Parathyroid adenoma (tissue), 2 donors: ENCODE results near the gene MYO16.

Source experiments
- H2AFZ ChIP-seq: fragments of 300-600 bp; sonication (generic); one replicate; pipeline ENCODE4 v1.7.0; 2017; ENCODE audit warnings: antibody characterized with exemption, mild to moderate bottlenecking
- H3K27ac ChIP-seq: fragments of 300-600 bp; sonication (generic); one replicate; pipeline ENCODE4 v1.7.0; 2017
- H3K27me3 ChIP-seq: fragments of 300-600 bp; sonication (generic); one replicate; pipeline ENCODE4 v1.7.0; 2017; ENCODE audit warnings: low read length; ENCODE audit not compliant: control insufficient read depth, insufficient read depth
- H3K36me3 ChIP-seq: fragments of 300-600 bp; sonication (generic); one replicate; pipeline ENCODE4 v1.7.0; 2017; ENCODE audit warnings: low read length; ENCODE audit not compliant: control insufficient read depth, insufficient read depth
- H3K4me1 ChIP-seq: fragments of 300-600 bp; sonication (generic); one replicate; pipeline ENCODE4 v1.7.0; 2017; ENCODE audit warnings: control low read depth
- H3K4me2 ChIP-seq: fragments of 300-600 bp; sonication (generic); one replicate; pipeline ENCODE4 v1.7.0; 2017; ENCODE audit warnings: low read length
- H3K4me3 ChIP-seq: fragments of 300-600 bp; sonication (generic); one replicate; pipeline ENCODE4 v1.7.0; 2017; ENCODE audit warnings: low read depth, low read length
- H3K79me2 ChIP-seq: fragments of 300-600 bp; sonication (generic); one replicate; pipeline ENCODE4 v1.7.0; 2017; ENCODE audit warnings: control low read depth
- H3K9ac ChIP-seq: fragments of 300-600 bp; sonication (generic); one replicate; pipeline ENCODE4 v1.7.0; 2017; ENCODE audit warnings: mild to moderate bottlenecking
- H3K9me3 ChIP-seq: fragments of 300-600 bp; sonication (generic); one replicate; pipeline ENCODE4 v1.7.0; 2017; ENCODE audit warnings: low read length; ENCODE audit not compliant: control insufficient read depth
- CTCF ChIP-seq: fragments of 300-600 bp; sonication (generic); IDR thresholded peaks from one replicate; pipeline ENCODE4 v1.7.0; 2017; ENCODE audit warnings: antibody characterized with exemption, mild to moderate bottlenecking
- donor health status: primary hyperparathyroidism.

MYO16 gene

DNA sequence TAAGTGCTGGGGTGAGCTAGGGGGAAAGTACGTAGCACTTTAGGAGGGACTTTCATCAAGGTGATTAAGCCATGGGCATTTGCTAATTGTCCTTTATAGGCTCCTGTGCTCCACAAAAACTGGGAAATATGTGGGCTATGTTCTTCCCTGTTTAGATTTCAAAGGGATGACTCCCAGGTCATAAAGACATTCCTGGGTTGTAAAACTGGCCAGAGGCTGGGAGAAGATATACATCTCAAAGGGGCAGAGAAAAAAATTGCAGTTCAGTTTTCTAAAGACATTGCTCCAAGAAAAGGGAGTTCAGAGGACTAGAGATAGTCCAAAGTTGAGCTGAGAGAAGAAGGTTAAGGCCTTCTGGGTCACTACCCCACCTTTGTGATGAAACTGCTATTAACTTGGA lies 204.8 kb downstream of the MYO16 start:
- H3K4me3 ChIP-seq = no peak overlapping the region
- H3K79me2 ChIP-seq = no peaks in the 10 kb centered on the region
- no peaks in the 10 kb centered on the region for H3K9me3 ChIP-seq
- no peak overlapping the region for H3K27ac ChIP-seq
- no peaks in the 10 kb centered on the region for H3K27me3 ChIP-seq
- no peak for TF ChIP-seq CTCF
- H3K36me3 ChIP-seq = no peaks in the 10 kb centered on the region
- no peak overlapping the region for H3K9ac ChIP-seq
- H2AFZ ChIP-seq = no peak overlapping the region
- H3K4me1 ChIP-seq = no peaks in the 10 kb centered on the region
- H3K4me2 ChIP-seq = no peak overlapping the region

DNA sequence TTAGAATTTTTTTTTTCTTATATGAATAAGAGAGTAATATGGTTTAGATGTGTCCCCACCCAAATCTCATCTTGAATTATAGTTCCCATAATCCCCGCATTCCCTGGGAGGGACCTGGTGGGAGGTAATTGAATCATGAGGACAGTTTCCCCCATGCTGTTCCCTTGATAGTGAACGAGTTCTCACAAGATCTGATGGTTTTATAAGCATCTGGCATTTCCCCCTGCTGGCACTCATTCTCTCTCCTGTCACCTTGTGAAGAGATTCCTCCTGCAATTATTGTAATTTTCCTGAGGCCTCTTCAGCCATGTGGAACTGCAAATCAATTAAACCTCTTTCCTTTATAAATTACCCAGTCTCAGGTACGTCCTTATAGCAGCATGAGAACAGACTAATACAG lies 205.7 kb downstream of the MYO16 start:
- no peaks in the 10 kb centered on the region for H3K4me1 ChIP-seq
- no peak overlapping the region for H3K27ac ChIP-seq
- TF ChIP-seq CTCF = no peak
- no peaks in the 10 kb centered on the region for H3K9me3 ChIP-seq
- H2AFZ ChIP-seq = no peak overlapping the region
- H3K36me3 ChIP-seq = no peaks in the 10 kb centered on the region
- no peak overlapping the region for H3K4me2 ChIP-seq
- no peak overlapping the region for H3K9ac ChIP-seq
- H3K4me3 ChIP-seq = no peak overlapping the region
- no peaks in the 10 kb centered on the region for H3K27me3 ChIP-seq
- no peaks in the 10 kb centered on the region for H3K79me2 ChIP-seq

GRCh38 chr13:108850691-108851090 lies 221.3 kb downstream of the MYO16 start:
- no peak overlapping the region for H3K4me2 ChIP-seq
- H3K9ac ChIP-seq = no peak overlapping the region
- H3K27ac ChIP-seq = no peak overlapping the region
- no peak for TF ChIP-seq CTCF
- no peaks in the 10 kb centered on the region for H3K36me3 ChIP-seq
- no peak overlapping the region for H3K4me3 ChIP-seq
- H3K79me2 ChIP-seq = no peaks in the 10 kb centered on the region
- H3K4me1 ChIP-seq = no peaks in the 10 kb centered on the region
- no peak overlapping the region for H2AFZ ChIP-seq
- no peaks in the 10 kb centered on the region for H3K27me3 ChIP-seq
- no peaks in the 10 kb centered on the region for H3K9me3 ChIP-seq

GRCh38 chr13:108851660-108852059 lies 222.2 kb downstream of the MYO16 start:
- Histone ChIP-seq H2AFZ (no peak overlapping the region), H3K9ac (no peak overlapping the region), H3K27ac (no peak overlapping the region), H3K36me3 (no peaks in the 10 kb centered on the region), H3K4me2 (no peak overlapping the region), H3K9me3 (no peaks in the 10 kb centered on the region), H3K79me2 (no peaks in the 10 kb centered on the region), H3K4me1 (no peaks in the 10 kb centered on the region), H3K4me3 (no peak overlapping the region), H3K27me3 (no peaks in the 10 kb centered on the region)
- TF ChIP-seq CTCF = no peak

GRCh38 chr13:108853031-108853430 lies 223.6 kb downstream of the MYO16 start:
- H3K9ac ChIP-seq = no peak overlapping the region
- no peak overlapping the region for H3K4me2 ChIP-seq
- H3K79me2 ChIP-seq = no peaks in the 10 kb centered on the region
- H3K9me3 ChIP-seq = no peaks in the 10 kb centered on the region
- TF ChIP-seq CTCF = no peak
- no peak overlapping the region for H2AFZ ChIP-seq
- H3K36me3 ChIP-seq = no peaks in the 10 kb centered on the region
- H3K4me1 ChIP-seq = no peaks in the 10 kb centered on the region
- no peak overlapping the region for H3K4me3 ChIP-seq
- H3K27ac ChIP-seq = no peak overlapping the region
- H3K27me3 ChIP-seq = no peaks in the 10 kb centered on the region
